HG02588 (cell line): ENCODE measurements around the gene CTXN1.
"Not testable (repeated sequence)": the region's sequence is repeated elsewhere in the genome, so short reads cannot be mapped to it uniquely, and the experiment has no call there.

Source experiments
- ATAC-seq: cut with Tn5 transposase; IDR thresholded peaks from one replicate; pipeline ENCODE4 v1.9.1; 2021; ENCODE audit warnings: mild to moderate bottlenecking, moderate library complexity; ENCODE audit not compliant: unreplicated experiment

Gene CTXN1

DNA sequence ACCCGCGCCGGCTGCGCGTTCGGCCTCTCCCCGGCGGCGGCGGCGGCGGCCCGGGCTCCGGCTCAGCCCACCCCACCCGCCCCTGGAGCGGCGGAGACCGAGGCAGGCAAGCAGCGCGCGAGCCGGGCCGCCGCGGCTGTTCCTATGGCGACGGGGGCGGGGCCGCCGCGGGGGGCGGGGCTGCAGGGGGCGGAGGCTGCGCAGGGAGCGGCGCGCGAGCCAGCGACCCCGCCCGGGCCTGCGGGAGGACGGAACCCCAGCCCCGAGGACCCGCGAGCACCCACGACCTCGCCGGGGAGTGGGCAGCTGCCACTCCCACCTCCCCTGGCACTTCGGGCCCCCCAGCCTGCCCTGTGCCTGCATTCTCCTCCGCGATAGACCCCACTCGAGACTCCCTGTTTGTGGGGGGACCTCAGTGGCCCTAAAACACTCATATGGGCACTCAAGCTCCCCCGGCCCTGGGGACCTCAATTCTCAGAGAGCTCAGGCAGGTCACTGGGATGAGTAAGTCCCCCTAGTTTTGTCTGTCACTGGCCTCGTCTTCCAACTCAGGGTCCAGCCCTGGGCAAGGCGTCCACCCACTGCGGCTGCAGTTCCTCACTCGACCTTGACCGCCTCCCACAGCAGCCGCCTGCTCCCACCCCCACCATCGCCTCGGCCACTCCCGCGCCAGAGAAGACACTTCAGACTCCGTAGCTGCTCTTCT lies at the start of gene CTXN1:
TSS of gene CTXN1 (minus strand) at position 115 of the 706 bp plus-strand sequence. CDS start 597 bp downstream, outside the sequence.
- ATAC-seq = no peak

DNA sequence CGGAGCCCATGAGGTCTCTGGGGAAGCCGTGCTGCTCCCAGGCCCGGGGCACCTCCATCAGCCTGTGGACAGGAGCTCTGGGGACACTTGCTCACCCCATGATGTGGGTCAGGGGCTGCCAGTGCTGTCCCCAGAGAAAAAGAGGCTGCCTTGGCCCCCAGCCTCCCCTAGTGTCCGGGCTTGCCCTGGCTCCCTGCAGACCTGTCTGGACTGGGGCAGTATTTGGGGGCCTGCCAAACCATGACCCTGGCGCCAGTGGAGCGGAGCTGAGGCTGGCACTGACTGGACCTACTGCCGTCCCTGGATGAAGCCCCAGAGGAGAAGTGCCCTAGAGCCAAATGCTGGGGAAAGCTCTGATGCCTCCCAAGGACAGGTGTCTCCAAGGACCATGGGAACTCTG lies 49.1 kb upstream of the CTXN1 start:
- ATAC-seq = no peak

DNA sequence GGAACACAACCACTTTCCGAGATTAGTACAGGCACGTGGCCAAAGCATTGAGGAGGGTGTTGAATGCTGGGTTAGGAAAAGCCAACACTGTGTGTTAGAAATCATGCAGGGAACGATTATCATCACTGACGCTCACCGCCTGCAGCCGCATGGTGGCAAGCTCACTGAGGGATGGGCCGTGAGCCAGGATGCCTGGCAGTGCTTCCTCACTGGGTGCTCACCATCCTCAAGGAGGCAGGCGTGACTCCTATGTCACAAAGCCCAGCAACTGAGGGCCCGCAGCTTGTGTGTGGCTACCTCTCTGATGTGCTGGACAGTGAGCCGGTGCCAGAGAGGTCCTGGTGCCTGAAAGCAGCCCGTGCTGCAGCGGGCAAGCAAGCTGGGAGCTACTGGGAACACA lies 47.9 kb upstream of the CTXN1 start:
- ATAC-seq = no peak

DNA sequence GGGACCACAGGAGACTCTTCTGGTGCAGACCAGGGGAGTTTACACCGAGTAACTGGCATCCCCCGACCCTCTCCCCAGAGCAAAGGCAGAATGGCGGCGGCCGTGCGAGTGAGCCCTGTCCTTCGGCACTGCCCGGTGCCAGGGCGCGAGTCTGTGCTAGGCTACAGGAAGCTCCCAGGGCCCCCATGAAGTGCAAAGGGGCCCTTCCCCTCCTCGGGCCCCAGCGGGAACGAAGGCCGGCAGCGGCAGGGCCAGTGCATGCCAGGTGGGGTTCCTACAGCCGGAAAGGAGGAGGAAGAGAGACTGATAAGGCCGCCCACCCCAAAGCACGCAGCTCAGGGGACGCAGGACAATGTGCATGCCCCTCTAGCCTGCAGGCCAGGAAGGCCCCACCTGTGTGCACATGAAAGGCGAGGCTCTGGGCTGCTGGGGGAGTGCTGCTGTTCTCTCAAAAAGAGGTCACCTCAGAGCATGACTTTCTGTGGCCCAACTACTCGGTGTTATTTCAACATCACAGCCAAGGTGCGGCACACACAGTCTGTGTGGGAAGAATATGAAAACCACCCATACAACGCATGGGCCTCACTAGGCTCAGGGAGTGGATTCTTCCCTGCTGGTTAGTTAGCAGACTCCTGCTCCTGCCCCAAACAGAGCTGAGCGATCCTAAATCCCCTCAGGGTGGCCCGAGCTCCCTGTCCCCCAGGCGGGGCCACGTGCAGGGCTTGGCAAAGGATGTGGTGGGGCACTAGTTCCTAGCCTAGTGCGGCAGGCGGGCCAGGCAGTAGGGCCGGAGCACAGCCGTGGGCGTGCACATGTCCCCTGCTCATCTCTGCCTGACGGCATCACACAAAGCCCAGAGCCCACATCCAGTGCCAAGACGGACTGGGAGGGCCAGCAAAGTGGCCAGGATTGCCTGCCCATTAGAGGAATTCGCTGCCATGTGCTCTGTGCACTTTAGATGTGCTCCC lies 45.9 kb upstream of the CTXN1 start:
- ATAC-seq = no peak

DNA sequence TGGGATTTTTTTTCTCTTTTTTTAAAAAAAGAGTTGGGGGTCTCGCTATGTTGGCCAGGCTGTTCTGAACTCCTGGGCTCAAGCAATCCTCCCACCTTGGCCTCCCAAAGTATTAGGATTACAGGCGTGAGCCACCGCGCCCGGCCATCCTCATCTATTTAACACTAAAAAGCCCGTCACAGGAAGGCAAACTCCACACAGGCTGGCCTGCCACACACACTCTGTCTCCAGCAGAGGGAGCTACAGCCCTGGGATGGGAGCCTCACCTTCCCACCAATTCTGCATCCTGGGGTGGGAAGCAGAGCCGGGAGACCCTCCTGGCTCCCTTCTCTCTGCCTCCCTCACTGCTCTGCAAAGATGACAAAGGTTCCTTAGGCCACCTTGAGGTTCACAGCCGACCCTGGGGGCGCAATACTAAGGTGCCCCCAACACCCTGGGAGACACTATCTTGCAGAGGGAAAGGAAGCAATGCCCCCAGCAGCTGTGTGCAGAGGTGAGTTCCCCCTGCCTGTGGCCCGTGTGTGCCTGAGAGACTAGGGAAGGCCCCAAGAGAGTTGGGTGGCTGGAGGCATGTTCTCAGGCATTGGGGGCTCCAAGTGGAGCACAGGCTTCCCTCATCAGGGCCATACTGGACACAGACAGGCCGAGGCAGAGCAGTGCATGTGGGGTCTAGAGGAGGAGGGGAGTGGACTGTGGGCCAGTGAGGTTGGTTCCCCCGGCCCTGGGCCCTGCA lies 44.9 kb upstream of the CTXN1 start:
- ATAC-seq = no peak

DNA sequence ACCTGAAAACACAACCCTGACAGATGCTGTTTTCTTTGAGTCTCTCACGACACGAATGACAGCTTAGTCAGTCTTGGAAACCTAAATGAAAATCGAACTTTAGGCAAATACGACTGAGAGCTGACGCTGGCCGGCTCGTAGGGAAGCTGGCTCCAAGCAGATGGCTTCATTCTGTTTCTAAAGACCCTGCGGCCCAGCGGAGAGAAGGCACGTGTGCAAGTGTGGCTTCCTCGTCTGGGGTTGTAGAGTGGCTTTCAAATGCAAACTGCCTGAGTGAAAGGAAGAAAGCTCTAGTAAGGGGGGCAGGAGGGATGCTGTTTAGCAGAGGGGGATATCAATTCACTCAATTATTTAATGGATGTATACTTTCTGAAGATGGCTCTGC lies 43.6 kb upstream of the CTXN1 start:
- no peak for ATAC-seq

DNA sequence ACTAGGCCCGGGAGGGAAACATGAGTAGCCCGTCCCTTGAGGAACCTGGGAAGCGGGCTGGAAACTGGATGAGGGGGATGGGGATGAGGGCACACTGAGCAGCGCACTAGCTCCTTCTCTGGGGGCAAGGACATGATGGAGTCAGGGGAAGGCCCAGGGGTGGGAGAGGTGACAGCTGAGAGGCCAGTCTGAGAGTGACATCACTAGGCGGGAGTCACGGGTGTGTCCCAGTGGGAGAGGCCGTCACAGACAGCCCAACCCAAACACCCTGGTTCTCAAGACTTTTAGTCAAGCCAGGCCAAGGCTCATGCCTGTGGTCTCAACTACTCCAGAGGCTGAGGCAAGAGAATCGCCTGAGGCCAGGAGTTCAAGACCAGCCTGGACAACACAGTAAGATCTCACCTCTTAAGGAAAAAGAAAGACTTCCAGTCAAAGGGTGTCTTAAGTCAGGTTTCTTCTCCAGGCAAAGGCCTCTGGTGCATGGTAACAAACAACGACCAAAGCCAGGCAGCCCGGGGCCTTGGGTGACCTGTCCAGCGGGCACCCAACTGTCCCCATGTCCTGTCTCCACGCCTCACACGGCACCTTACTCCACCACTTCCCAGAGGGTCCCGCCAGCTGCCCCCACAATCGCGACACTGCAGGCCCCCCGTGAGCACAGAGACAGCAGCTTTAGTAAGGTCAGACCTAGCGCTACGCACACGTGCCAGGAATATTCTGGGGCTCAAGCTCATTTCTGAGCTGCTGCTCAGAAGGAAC lies 43.0 kb upstream of the CTXN1 start:
- ATAC-seq = no peak

DNA sequence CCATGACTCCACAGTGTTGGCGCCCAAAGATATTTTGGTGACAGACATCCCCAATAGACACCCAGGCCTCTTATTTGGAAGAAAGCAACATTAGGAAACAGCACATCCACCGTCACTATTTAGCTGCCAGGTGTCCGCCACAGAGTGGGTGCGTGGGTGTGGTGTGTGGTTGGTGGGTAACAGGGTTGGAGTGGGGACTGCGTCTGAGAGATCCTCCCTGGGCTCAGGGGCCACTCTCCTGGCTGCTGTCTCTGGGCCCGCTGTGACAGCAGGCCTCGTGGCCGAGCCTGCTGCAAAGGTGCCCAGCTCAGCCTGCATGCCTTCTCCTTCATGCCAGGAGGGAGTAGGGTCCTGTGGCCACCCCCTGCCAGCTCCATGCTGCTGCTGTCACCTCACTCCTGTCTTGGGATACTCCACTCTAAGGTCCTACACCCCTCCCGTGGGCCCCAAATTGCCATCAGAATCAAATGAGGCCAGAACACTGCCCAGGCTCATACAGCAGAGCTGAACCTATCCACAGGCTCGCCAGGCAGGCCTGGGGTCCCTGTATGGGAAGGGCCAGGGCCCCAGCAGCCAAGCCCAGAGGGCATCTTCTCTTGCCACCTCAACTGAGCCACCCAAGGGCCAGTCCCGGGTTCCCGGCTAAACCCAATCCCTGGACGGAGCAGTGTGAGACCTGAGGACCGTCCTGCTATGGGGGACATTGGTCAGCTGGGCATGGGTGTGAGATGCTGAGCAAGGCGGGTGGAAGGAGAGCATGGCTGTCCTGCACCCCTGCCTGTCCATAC lies 42.3 kb upstream of the CTXN1 start:
- no peak for ATAC-seq

DNA sequence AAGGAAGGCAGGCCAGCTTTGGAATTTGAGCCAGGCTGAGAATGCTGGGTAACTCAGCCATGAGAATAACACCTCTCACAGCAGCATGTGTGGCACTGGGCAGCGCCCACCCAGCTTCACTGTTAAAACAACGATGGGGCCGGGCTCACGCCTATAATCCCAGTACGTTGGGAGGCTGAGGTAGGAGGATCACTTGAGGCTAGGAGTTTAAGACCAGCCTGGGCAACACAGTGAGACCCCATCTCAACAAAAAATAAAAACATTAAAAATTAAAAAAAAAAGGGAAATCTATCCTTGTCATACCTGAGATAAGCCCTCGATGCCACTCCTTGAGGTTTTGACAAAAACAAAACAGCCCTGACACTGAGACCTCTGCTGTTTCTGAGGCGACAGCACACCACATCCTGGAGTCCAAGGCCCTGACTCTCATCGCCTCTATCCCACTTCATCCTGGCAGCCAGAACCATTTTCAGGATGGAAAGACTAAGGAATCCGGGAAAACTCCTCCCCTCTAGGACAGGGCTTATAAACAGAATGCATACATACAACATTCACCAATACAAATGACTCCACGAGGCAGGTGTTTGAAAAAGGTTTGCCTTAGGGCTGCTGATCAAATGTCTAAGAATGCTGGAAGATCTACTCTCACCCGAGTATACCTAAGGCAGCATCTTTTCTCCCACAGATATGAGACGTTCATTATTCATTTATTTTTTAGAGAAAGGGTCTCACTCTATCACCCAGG lies 40.2 kb upstream of the CTXN1 start:
- no peak for ATAC-seq

DNA sequence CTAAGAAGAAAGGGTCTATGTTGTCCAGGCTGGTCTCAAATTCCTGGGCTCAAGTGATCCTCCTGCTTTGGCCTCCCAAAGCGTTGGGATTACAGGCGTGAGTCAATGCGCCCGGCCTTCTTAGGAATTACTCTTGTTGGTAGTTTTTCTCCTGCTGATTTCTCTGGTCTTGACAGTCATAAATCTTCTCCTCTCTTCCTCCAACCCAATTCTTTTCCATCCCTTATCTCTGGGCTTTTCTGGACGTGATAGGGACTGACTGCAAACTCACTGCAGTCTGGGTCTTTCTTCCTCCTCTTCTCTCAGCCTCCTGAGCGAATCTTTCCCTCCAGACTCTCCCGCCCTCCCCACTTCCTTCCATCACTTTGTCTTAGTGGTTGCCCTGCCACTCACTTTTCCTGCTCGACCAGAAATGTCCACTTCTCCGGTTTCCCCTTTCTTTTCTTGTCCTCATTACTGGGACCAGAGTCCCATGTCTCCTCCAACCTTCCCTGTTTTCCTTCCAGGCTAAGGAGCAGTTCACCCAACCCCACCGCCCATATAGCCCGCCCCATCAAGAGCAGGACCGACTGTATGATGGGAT lies 39.4 kb upstream of the CTXN1 start:
- ATAC-seq = no peak

DNA sequence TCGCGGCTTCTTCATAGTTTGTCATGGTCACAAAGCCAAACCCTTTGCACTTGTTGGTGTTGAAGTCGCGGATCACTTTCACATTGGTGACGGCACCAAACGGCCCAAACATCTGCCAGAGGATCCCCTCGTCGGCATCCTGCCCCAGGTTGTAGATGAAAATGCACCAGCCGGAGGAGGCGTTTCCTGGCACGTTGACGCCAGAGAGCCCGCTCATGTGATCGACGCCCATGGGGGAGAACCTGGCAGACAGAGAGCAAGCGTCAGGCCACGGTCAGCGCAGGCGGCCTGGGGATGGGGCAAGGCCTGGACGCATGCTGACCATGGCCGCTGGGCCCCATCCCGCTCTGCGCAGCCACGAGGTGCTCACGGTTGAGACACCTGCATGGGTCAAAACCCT lies 37.6 kb upstream of the CTXN1 start:
- ATAC-seq = no peak

DNA sequence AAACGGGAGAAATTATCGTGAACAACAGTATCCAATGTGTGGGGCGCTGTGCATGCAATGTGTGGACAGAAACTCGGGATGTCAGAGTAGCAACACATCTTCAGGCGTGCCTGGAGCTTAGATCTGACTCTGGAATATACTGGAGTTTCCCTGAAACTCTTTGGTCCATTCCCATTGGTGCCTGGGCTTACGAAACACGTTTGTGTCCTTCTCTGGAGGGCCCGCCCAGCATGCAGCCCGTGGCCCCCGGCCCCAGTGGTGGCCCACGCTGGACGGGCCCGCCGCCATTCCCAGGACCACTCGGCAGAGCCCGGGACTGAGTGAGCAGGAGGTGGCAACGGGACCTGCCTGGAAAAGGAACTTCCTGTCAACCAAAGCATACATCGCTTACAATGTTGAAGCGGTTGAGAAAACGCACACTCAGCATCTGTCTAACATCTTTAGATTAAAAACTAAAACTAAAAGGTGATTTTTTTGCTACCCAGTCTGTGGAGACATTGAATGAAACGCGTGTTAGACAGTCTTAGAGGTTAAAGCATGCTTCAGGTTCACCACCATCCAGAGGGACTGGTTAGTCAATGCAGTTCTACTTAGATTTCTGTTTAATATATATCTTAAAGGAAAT lies 36.8 kb upstream of the CTXN1 start:
- no peak for ATAC-seq

DNA sequence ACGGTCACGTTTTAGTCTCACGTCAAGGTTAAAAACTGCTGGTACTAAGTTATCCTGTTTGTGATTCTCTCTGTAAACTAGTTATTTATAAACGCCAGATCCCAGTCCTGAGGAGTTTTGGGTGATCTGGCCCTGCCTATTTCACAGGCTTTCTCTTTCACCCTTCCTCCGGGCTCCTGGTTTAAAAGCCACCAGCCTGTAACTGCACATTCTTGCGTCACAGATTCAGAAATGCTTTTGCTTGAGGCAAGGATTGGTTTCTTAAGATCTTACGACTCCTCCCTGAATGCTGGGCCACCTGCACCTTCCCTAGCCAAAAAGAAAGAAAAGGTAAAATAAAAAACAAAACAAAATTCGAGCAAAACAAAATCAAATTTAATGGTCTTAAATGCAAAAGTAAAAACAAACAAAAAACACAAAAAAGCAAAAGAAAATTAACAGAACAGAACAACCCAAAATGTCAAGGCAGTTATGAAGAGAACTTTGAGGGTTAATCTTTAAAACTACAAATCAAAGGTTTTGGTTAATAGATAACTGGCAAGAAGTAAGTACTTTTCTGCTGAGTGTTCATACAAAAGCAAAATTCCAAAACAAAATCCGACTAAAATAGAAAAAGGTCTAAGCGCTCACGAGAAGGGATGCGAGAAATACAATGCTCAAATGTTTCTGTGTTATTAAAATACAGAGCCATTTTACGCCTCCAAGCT lies 36.1 kb upstream of the CTXN1 start:
- ATAC-seq = no peak

DNA sequence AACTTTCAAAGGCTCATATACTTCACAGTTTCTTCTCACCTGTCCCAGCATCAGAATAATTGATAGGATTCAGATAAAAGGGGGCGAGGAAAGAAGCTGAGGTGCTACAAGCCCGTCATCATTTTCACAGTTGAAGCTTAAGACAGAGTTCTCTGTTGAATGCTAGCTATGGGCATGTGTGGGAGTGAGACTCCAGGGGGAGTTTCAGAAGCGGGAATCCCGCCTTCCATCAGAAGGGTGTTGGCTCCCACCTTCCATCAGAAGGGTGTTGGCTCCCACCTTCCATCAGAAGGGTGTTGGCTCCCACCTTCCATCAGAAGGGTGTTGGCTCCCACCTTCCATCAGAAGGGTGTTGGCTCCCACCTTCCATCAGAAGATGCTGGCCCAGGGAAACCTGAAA lies 35.1 kb upstream of the CTXN1 start:
- ATAC-seq = not testable (repeated sequence)

DNA sequence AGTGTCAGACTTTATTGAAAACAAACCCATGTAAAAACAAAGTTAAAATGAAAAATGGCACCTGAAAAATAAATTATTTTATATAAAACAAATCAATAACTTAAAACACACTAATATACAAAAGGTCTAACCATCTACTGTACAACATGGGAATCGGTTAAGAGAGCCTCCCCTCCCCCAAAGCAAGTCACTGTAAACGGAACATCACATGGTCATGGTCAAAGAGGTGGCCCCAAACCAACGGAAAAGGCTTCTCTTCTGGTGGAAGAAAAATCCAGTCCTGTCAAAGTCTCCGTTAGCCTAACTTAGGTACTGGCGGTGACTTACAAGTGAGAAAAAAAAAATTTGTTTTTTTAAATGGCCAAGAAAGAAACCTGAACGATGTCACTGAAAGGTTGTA lies 33.3 kb upstream of the CTXN1 start:
- no peak for ATAC-seq

DNA sequence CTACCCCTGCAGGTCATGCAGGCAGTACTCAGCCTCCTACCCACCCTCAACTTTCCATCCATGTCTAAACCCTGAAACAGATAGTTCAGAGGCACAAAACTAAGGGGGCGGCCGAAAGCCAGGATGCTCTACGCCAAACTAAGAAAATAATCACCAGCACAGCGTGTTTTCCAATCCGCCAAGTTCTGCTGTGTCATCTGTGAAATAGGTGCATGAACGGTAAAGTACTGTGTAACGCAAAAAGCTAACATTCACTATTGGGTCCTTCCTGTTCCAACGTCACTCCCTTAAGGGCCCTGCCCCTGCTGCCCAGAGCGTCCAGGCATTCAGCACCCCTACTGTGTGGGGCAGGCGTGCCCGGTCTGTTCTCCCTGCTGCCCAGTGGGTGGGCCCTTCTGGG lies 29.8 kb upstream of the CTXN1 start:
- no peak for ATAC-seq

DNA sequence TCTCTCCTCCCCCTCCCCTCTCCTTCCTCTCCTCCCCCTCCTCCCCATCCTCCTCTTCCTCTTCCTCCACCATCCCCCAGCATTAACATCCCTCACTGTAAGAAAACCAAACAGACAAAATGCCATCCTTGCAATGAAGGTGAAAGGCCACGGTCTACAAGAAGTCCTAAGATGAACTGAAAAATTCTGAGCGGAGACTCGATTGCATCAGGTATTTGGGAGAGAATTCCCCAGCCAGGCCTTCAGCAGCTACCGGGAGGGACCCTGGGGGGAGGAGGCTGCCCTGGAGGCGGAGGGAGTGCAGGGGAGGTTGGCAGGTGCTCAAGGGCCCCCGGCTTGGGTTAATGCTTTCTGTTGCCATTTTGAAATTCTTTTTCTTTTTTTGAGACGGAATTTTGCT lies 27.6 kb upstream of the CTXN1 start:
- no peak for ATAC-seq

DNA sequence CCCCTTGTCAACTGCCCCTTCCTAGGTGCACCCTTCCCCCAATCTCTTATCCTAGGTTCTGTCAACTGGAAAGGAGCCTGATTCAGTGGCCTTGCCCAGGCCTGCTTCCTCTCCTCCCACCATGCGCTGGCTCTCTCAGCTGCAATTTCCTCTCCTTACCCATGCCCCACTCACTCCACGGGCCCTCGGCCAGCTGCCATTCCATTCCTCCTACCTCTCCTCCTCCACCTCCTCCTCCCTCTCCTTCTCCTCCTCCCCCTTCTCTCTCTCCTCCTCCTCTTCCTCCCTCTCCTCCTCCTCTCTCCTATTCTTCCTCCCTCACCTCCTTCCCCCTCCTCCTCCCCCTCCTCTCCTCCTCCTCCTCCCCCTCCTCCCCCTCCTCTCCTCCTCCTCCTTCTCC lies 27.1 kb upstream of the CTXN1 start:
- ATAC-seq = no peak
